B cell (primary cell): ENCODE results near the gene NDC1.

Experiments
- EZH2 ChIP-seq: IDR thresholded peaks from 2 replicates; pipeline ENCODE4 v1.6.1; 2012; ENCODE audit warnings: borderline replicate concordance, low read depth, mild to moderate bottlenecking, moderate library complexity, low read length; ENCODE audit not compliant: insufficient read depth, poor library complexity, severe bottlenecking
- TF ChIP-seq, protein P1 (sequence below): fragments of 200-600 bp; IDR thresholded peaks from one replicate; pipeline ENCODE4 v1.8.0; 2022; ENCODE audit warnings: antibody characterized with exemption, mild to moderate bottlenecking

DNA sequence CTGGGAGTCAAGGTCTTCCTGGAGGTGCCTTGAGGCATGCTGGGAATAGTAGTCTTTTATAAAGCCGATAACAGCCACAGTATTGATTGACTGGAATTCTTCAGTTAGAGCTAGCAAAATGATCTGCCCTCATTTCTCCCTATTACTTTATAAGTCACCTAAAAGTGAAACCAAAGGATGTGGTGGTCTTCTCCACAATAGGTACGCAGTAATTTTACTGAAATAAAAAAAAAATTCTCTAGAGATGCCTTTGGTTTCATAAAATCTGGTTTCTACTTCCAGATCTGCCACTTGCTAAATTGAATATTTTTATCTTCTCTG lies 518 bp upstream of the NDC1 start:
- TF ChIP-seq, protein P1, sequence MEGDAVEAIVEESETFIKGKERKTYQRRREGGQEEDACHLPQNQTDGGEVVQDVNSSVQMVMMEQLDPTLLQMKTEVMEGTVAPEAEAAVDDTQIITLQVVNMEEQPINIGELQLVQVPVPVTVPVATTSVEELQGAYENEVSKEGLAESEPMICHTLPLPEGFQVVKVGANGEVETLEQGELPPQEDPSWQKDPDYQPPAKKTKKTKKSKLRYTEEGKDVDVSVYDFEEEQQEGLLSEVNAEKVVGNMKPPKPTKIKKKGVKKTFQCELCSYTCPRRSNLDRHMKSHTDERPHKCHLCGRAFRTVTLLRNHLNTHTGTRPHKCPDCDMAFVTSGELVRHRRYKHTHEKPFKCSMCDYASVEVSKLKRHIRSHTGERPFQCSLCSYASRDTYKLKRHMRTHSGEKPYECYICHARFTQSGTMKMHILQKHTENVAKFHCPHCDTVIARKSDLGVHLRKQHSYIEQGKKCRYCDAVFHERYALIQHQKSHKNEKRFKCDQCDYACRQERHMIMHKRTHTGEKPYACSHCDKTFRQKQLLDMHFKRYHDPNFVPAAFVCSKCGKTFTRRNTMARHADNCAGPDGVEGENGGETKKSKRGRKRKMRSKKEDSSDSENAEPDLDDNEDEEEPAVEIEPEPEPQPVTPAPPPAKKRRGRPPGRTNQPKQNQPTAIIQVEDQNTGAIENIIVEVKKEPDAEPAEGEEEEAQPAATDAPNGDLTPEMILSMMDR = no peak
- no peak for TF ChIP-seq EZH2
